Right forelimb (tissue), 1 donor: ENCODE results near the gene C19orf85.
A peak's percentile ranks its signal among the peaks of the same experiment; 100 is the strongest.

Source experiments
- DNase-seq: peaks from one replicate; pipeline ENCODE4 v3.0.0-alpha.2; 2018

C19orf85 gene

DNA sequence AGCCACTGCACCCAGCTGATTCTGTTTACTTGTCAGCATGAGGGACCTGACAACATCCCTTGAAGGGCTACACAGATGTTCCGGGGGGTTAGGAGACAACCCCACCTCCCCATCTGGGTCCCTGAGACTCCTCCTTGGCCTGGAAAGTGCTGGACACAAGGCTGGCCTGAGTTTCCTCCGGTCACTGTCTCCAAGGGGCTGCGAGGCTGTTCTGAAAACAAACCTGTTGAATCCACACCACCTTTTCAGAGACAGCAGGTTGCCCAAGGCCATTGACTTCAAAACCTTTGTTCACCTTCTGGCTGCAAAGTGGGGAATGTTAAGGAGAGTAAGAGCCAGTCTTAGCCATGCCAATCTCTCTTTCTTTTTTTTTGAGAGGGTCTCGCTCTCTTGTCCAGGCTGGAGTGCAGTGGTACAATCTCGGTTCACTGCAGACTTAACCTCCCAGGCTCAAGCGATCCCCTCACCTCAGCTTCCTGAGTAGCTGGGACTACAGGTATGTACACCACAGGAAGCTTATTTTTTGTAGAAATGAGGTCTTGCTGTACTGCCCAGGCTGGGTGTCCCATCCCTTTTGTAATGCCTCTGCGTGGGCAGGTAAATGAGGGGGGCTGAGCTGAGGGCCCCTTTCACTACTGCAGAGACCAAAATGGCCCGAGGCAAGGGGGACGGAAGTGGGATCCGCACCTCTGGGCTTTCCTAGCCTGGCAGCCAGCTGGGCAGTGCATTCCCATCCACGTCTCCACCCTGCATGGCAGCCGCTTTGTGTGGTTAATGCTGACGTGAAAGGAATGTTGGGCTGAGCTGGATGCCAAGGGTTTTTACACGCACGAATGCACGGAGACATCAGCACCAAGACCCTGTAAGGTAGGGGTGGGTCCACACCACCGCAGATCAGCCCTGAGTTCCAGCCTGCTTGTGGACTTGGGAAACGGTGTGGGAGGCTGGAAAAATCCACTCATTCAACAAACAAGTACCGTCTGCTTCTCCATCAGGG lies 10.0 kb upstream of the C19orf85 start:
- no peak for DNase-seq

DNA sequence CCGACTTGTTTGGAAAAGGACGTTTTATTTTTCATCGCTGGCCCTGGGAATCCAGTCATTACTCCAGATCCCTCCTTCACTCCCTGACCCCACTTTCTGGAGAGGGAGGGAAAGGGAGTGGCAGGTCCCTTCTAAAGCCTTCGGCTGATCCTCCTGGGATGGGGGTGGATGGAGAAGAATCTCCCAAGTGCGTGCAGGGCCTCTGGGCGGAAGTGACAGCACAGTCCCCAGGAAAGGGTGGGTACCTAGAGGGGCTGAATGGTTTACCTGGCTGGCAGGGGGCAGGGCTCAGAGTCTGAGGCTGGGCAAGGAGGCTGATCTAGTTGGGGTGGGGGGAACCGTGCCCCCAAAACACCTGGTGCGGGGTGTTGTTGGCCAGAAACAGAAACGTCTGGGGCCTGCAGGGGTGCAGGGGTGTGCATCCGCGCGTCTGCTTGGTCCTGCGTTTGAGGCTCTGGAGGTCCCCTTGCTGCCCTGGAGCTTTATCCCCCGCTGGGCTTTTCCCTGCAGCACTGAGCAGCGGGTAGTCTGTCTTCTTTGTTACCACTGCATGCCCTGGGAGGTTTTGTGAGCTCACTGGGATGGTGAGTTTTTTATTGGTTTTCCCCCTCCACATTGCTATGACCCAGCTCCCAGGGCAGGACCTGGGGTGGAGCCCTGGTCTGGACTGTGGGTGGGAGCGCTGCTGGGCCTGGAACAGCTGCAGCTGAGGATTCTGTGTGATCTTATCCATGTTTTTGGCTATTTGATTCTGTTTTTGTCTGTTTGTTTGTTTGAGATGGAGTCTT lies 8.9 kb upstream of the C19orf85 start:
- DNase-seq, result no peak

DNA sequence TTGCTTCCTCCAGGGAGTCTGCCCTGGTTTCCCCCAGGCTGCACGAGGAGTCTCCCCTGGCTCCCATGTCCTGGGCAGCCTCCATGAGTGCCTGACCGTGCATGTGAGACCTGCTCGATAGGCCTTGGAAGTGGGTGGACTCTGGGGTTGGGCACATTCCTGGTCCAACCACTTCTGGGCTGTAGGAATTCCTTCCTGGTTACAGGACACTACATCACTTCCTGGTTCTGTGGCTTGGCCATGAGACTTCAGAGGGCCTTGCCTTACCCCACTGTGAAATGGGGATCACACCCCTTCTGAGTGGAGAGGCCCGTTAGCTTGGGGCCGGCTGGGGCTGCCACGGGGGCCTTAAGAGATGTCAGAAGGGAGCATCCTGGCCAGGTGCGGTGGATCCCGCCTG lies 7.9 kb upstream of the C19orf85 start:
- no peak for DNase-seq

DNA sequence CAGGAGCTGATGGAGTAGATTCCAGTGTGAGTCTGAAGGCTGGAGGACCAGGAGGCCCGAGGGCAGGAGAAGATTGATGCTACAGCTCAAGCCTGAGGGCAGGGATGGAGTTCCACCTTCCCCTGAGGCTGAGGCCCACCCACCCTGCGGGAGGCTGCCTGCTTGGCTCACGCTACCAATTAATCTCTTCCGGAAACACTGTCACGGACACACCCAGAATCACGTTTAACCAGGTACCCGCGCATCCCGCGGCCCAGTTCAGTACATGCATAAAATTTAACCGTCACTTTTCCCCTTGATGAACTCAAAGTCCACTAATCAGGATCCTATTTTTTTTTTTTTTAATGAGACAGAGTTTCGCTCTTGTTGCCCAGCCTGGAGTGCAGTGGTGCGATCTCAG lies 6.7 kb upstream of the C19orf85 start:
- DNase-seq, result no peak

DNA sequence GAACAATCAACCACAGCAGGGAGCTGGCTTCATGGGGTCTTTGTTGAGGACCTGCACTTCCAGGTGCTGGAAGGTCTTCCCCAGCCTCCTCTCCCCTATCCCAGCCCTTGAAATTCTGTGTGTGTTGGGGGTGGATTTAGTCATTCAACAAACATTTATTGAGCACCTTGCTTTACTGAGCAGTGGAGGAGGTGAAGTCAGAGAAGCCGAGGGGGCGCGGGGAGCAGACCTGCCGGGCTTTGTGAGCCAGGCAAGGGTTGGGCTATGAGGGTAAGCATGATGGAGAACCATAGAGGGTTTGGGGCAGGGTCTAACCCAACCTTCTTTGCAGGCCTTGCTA lies 3.5 kb upstream of the C19orf85 start:
- DNase-seq, result no peak

DNA sequence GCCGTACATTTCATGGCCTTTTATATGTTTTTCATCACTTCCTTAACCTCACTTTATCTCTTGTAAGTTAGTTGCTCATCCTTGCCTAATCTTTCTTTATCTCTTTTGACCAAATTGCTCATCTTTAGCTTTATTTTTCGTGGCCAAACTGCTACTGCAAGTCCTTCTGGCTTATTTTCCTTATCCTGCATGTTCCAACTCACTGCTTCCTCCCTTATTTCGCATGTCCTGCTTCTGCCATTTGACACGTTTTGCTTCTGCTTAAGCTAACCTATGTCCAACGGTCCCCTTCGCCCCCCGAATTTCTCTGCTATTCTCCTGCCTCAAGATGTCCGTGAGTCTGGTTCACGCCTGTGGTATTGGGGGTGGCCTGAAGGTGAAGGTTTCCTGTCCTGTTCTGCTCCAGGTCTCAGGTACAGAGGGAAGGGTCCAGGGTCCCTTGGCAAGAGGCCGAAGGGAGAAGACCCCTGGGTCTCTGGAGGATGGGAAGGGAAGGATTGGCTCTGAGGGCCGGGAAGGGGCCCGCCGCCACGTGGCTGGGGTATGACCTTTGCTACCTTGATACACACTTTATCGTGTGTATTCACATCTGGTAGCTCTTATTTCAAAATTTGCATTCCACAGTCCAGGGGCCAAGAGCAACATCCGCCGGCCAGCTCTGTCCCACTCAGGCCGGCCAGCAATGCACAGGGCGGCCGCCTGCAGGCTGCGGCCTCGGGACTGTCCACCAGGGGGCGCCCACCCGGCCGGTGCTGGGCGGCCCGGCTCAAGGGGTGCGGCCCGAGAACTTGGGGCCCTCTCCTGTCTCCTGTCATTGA lies 2.9 kb upstream of the C19orf85 start:
- DNase-seq, result peak; percentile 82

DNA sequence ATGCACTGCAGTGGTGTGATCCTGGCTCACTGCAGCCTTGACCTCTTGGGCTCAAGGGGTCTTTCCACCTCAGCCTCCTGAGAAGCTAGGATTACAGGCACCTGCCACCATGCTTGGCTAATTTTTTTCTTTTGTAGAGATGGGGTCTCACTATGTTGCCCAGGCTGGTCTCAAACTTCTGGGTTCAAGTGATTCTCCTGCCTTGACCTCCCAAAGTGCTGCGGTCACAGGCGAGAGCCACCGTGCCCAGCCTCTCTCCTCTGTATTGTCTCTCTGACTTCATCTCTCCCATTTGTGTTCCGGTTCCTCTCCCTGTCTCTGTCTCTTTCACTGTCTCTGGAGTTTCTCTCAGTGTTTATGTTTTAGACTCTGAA lies 1.7 kb upstream of the C19orf85 start:
- no peak for DNase-seq

DNA sequence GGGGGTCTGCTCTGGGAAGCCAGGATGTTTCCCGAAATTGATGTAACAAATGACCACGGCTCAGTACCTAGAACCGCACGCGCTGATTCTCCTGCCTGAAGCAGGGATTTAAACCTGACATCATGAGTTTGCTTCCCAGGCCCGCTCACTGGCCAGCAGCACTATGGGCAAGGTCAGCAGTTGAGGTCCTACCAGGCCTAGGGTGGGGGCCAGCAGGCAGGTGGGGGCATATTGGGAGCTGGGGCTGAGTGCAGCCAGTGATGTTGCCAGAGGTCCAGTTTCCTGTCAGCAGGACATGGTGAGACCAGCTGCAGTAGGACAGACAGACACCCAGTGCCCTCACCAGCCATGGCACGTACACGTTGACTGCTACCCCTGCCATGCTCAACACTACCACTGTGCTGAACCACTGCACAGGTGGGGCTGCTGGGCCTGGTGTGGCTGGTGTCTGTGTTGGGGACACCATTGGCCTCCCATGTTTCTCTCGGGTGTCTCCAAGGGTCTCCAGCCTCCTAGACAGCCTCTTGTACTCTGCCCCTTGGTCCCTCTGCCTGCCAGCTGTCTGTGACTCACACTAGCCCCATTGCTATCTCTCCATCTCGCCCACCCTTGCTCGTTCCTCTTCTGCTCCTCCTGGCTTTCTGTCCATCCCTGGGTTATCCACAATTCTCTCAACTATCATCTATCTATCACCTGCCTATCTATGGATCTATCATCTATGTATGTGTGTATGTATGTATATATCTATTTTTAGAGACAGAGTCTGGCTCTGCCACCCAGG lies 1.1 kb upstream of the C19orf85 start:
- DNase-seq, result no peak

DNA sequence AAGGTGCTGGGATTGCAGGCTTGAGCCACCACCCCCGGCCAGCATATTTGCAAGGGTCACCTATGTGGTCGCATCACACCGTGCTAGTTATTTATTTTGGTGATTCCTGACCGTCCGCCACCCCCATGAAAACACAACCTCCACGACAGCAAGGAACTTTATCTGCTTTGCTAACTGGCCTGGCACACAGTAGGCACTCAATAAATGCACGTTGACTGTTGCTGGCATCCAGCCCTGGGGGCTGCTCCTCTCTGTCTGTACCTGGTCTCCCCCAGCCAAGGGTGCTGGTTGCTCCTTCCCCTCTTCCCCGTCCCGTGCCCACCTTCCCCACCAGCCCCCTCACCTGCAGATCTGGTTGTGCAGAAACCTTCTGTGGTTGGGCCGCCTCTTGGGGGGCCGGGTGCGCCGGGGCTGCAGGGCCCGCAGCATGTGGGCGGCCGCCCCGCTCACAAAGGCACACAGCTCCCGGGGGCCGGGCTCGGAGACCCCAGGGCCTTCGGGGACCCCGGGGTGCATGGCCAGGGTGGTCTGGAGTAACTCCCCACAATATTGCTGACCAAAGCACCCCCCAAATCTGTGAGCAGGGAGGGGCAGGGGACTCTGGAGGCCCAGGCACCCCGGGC lies 401 bp downstream of the C19orf85 start:
- DNase-seq, result no peak

DNA sequence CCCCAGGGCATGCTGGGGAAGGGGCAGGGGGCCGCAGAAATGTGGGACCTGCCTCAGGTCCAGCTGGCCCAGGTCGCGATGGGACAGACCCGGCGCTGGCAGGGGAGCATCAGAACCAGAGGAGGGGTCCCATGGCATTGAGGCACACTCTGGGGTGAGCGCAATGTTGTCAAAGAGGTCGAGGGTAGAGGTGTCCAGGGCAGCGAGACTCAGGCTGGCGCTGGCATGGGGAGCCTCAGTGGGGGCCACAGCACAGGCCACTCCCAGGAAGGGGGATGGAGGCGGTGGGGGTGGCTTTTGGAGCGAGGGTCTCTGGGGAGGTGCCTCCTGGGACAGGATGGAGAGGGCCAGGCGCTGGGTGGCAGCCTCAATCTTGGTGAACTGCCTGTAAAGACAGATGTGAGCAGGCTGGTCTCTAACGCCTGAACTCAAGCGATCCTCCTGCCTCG lies 944 bp downstream of the C19orf85 start:
- no peak for DNase-seq

DNA sequence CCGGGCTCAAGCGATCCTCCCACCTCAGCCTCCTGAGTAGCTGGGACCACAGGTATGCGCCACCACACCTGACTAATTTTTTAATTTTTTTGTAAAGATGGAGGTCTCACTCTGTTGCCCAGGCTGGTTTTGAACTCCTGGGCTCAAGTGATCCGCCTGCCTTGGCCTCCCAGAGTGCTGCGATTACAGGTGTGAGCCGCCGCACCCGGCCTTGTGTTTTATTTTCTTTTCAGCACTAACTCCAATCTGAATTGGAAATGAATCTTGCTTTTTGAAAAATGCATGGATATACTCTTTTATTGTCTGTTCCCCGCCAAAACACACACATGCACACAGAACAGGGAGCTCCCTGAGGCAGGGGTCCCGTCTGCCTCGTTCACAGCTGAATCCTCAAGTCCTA lies 1.8 kb downstream of the C19orf85 start:
- no peak for DNase-seq

DNA sequence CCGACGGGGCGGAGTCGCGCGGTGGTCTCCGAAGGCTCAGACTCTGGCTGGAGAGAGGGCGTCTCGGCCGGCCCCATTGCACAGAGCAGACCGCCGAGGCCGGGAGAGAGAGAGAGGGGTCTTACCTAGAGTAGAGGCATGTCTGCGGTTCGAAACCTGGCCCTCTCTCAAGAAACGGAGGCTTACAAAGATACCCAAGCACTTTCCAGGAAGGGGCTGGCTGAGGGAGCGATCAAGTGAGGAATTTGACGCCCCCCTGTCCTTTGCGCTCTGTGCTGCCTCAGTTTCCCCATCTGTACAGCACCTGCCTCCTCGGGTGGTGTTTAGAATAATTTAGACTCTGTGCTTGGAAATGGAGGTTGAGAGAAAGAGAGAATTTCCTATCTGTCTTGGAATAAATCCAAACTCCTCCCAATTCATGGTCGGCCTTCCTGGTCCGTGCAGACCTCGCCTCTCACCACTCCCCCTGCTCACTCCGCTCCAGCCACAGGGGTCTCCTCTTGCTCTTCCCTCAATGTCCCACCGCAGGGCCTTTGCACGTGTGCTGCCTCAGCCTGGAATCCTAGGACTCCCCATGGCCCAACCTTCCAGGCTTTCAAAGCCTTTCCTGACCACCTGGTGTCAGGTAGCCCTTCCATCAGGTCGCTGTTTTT lies 2.5 kb downstream of the C19orf85 start:
- DNase-seq, result no peak

DNA sequence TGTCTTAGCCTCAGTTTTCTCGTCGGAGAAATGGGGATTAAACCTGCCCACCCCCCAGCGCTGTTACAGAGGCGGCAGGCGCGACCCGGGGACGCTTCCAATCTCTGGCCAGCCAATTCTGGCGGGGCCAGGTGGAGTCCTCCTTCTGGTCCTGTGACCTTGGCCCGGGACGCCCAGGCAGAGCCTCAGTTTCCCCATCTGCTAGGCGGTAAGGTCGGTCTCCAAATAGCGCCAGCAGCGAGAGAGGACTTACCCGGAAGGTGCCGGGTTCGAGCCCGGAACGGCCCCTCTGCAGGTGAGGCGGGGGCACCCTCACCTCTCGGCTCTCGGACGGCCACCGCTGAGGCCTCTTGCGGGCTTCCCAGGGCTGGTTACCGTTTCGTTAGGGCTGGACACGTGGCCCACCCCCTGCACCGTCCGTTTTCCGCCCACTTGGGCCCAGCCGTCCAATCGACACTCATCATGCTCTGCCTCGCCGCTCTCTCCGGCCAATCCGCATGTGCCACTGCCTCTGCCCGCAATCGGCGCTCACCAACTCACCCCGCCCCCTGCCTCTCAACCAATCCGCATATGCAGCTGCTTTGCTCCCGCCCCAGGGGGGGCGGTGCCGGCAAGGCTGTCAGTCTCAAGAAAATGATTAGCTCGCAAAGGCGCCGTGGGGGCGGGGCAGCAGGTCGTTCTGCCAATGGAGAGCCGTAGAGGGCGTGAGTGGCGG lies 3.1 kb downstream of the C19orf85 start, which contains the start of gene ISOC2:
Gene ISOC2, minus strand, starts transcription at position 384 of the 715 bp plus-strand sequence. CDS start 5,156 bp downstream, outside the sequence.
- DNase-seq, result peak; percentile 100

DNA sequence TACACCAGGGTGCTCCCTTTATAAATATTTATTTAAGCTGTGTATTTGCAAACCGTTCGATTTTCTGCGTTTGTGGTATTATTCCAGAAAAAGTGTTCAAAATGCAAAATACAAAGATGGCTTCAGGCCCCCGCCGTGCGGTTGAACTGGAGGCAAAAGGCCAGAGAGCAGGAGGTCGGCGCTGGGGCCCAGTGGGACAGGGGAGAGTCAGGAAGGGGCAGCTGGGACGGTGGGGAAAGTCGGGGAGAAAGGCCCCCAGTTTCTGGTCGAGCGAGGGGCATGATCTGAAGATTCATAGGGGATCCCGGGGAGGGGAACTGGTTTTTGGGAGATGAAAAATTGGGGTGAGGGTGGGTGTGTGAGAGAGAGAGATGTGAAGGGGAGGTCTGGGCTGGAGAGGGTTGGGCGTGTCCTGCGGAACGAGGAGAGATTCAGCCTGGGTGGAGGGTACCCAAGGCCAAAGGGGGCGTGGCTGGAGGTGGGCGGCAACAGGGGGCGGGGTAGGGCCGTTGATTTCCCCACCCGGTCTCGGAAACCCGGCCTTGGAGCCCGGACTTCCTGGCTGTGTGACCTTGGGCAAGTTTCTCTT lies 3.8 kb downstream of the C19orf85 start:
- peak; percentile 87 for DNase-seq

DNA sequence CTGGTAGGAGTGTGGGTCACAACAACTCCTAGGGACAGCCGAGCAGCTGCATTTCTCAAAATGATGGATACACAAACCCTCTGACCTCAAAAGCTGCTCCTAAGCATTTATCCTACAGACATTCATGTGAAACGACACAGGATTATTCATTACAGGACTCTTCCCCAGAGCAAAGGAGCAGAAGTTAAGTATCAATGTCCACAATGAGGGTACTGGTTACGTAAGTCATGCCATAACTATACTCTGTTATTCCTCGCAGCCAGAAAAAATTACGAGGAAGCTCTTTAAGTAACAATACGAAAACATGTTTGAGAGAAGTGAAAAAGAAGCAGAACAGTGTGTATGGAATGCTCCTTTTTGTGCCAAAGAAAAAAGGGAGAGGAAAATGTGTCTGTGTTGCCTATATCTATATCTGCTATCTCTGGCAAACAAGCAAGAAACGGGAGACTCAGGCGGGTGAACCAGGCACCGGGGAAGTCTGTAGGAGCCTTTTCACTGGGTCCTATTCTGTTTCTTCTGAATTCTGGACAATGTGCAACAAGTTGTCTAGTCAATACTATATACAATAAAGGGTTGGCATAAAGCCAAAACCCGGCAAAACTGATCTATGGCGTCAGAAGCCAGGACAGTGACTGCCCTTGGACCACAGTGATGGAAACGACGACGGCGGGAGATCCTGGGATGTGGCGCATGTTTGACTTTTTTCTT lies 4.4 kb downstream of the C19orf85 start:
- no peak for DNase-seq

DNA sequence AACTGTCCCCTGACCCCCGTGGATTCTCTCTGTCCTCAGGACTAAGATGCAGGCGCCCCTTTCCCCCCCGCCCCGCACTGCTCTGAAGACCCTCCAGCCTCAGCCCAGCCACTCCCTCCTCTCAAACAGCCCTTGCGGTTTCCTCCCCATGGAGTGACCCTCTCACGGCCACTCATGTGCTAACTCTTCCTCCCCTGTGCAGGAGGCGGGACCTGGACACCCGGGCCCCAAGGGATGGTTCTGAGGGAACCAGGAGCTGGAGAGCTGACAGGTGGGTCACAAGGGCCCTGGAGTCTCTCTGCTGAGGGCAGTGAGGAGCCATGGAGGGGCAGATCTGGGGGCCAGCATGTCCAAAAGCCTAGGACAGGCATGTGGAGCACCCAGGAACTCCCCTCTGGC lies 5.0 kb downstream of the C19orf85 start:
- no peak for DNase-seq

DNA sequence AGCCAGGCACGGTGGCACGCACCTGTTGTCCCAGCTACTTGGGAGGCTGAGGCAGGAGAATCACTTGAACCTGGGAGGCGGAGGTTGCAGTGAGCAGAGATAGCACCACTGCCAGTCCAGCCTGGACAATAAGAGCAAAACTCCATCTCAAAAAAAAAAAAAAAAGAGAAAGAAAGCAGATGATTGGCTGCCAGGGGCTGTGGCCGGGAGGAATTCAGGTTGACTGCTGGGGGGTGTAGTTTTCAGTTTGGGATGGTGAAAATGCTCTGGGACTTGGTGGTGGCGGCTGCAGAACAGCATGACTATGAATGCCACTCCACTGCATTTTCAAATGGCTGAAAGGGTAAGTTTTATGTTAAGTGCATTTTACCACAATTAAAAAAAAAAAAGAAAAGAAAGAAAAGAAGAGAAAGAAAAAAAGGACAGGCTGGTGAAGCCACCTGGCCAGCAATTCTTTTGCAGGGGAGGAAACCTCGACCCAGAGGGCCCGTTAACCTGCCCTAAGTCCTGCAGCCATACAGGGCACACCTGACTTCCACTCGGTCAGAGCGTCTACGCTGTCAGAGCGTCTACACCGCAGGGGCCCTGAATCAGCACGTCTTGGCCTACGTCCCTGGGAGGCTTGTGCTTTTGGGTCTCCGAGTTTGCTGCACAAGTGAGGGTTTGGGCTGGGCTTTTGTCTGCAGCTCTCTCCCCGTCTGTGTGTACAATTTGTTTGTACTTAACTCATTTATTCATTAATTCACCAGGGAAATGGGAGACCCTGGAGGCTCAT lies 6.7 kb downstream of the C19orf85 start:
- DNase-seq, result no peak

DNA sequence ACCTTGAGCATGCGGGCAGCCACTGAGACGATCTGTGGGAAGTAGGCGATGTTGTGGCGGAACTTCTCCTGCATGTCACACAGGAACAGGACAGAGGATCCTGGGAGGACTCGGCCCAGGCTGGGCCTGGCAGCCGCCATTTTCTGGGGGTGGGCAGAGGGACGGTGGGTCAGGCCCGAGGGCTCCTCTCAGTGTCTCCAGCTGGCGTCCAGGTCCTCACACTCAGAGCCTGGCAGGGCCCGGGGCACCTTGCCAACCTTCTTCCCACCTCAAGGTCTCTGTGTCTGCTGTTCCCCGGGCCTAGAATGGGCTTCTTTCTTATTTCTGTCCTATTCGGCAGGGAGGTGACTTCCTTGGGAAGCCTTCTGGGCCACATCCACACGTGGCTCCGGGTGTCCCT lies 8.2 kb downstream of the C19orf85 start:
- DNase-seq, result no peak
